DND-41 (cell line): Measurements from ENCODE around the gene PPP4R2.

Experiments
- CTCF ChIP-seq: IDR thresholded peaks from 2 replicates; pipeline ENCODE4 v1.5.1; 2012; ENCODE audit warnings: borderline replicate concordance, low read length, moderate library complexity, mild to moderate bottlenecking; ENCODE audit not compliant: poor library complexity, severe bottlenecking; ENCODE audit errors: extremely low read depth
- EZH2 ChIP-seq: IDR thresholded peaks from 3 replicates; pipeline ENCODE4 v1.6.1; 2012; ENCODE audit warnings: borderline replicate concordance, low read depth, mild to moderate bottlenecking, moderate library complexity, low read length, inconsistent platforms; ENCODE audit not compliant: severe bottlenecking

GRCh38 chr3:73074781-73075180 lies 78.2 kb downstream of the PPP4R2 start:
- TF ChIP-seq CTCF (no peak), EZH2 (no peak)
